ENCODE data around the gene GOLGA6C.
"Not testable (repeated sequence)": the region's sequence is repeated elsewhere in the genome, so short reads cannot be mapped to it uniquely, and the experiment has no call there.

The GOLGA6C gene, protein sequence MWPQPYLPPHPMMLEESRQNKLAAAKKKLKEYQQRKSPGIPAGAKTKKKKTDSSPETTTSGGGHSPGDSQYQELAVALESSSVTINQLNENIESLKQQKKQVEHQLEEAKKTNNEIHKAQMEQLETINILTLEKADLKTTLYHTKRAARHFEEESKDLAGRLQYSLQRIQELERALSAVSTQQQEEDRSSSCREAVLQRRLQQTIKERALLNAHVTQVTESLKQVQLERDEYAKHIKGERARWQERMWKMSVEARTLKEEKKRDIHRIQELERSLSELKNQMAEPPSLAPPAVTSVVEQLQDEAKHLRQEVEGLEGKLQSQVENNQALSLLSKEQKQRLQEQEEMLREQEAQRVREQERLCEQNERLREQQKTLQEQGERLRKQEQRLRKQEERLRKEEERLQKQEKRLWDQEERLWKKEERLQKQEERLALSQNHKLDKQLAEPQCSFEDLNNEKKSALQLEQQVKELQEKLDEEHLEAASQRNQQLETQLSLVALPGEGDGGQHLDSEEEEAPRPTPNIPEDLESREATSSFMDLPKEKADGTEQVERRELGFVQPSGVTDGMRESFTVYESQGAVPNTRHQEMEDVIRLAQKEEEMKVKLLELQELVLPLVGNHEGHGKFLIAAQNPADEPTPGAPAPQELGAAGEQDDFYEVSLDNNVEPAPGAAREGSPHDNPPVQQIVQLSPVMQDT

DNA sequence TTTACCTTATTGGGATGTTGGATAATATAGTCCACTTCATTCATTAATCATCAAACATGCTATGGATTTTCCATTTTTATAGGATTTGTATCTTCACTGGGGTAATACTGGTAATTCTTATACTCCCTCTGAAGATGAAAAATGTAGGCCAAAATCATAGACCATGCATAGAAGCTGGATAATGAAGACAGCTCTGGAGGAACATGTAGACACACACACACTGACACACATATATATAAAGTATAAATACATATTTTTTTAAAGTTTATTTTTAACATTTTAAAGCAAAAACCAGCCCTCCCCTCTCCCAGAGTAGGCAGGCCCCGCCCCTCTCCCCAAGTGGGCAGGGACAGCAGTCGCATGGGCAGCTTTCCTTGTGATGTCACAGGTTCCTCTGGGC lies at the start of gene GOLGA6C:
Gene GOLGA6C (plus strand): TSS at position 301 of the 400 bp plus-strand sequence. CDS start 265 bp downstream, outside the sequence.
- not testable (repeated sequence) for DNase-seq

DNA sequence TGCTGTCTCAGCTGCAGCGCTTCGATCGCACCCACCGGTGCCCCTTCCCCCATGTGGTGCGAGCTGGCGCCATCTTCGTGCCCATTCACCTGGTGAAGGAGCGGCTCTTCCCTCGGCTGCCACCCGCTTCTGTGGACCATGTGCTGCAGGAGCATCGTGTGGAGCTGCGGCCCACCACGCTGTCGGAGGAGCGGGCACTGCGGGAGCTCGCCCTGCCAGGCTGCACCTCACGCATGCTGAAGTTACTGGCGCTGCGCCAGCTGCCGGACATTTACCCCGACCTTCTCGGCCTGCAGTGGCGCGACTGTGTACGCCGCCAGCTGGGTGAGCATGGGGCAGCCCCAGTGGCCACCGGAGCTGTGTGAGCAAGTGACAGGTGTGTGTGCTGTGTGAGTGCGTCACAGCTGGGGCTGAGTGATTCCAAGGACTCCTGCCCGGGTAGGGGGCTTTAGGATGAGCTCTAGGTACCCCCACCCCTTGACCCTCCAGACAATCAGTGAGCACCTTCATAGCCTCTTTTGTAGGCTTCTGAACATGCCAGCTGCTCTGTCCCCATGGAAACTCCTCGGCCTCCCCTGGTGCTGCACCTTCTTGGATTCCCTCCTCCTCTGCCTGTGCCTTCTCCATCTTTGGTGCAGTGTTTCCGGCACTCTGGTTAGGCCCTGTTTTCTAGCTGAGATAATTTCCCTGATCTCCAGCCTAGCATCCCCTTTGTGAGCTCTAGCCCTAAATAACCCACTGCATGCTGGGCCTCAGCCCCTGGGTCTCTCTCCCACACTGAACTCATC lies 49.4 kb upstream of the GOLGA6C start:
- DNase-seq = no peak

DNA sequence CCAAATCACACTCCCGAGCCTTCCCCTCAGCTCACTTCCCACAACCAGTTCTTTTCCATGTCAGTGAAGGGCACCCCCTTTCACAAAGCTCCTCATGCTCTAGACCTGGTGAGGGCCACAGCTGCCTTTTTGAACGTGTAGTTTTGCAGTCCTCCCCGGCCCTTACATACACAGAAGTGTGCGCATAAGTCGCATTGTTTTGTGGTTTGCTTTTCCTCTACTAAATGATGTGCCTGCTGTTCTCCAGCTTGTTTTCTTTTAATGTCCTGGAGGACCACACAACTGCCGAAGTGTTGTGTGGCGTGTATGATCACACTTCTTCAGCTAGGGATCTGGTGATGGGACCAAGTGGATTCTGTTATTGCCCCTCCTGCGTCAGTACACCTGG lies 48.9 kb upstream of the GOLGA6C start:
- DNase-seq = no peak

DNA sequence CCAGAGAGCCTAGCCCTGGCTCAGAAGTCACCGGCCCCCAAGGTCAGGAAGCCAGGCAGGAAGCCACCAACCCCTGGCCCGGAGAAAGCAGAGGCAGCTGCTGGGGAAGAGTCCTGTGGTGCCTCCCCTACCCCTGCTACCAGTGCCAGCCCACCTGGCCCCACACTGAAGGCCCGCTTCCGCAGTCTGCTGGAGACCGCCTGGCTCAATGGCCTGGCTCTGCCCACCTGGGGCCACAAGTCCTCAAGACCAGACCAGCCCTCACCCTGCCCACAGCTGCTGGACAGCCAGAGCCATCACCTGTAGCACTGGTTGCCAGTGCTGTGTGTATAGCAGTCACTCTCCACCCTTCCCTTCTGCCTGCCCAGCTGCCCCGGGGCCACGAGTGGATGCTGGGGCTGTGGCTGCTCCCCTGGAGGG lies 47.3 kb upstream of the GOLGA6C start:
- no peak for DNase-seq

DNA sequence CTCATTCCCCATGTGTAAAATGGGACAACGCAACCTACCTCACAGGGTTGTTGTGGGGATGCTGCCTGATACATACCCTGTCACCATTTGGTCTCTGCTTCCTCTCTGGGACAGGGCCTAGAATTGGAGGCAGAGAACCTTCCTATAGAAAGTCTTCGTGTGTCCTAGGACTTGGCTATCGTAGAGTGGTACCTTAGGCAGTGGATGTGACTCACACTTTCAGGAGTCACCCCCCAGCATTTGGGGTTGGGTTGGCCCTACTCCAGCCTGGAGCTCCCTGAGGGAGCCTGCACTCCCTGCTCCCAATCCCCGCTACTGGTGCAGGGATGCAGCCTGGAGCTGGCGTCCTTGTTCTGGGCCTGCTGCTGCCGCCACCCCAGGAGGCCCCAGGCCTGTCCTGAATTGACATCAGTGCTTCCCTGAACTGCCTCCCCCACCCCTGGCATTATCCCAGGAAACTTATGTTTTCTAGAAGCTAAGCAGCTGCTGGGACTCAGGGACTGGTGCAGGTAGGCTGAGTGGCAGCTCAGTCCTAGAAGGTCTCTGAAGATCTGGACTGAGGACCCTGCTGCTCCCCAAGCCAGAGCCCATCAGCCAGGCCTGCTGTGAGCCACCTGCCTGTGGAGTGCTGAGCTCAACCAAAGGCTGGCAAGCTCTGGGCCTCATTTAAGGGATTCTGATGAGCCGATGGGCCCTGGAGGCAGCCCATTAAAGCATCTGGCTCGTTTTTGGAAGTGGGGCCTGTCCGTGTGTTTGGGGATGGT lies 46.5 kb upstream of the GOLGA6C start:
- no peak for DNase-seq

DNA sequence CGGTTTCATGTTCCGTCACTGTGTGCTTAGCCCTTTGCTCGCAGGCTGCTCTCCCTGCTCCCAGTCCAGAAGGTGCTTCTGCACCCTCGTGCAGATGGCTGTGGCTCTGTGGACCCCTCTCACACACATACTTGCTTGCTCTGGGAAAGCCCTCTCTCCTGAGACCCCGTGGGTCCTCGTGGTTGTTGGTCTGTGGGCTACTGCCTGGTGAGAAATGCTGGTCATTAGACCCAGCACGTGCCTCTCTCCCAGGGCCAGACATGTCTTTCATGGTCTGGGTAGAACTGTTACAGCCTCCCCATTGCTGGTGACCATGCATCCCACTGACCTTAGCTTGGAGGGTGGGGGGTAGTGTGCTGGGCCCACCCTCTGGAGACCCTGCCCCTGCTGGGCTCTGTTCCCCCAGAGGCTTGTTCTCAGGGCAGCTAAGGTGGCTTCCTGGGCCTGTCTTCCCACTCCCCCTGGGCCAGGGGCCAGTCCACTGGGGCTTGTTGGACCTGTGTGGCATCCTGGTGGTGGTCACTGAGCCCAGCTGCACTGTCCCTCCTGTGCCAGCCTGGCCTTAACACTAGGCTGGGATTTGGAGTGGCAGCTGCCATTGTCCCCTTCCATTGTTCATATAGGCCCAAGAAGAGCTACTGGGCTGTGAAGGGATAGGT lies 45.8 kb upstream of the GOLGA6C start:
- DNase-seq = no peak

DNA sequence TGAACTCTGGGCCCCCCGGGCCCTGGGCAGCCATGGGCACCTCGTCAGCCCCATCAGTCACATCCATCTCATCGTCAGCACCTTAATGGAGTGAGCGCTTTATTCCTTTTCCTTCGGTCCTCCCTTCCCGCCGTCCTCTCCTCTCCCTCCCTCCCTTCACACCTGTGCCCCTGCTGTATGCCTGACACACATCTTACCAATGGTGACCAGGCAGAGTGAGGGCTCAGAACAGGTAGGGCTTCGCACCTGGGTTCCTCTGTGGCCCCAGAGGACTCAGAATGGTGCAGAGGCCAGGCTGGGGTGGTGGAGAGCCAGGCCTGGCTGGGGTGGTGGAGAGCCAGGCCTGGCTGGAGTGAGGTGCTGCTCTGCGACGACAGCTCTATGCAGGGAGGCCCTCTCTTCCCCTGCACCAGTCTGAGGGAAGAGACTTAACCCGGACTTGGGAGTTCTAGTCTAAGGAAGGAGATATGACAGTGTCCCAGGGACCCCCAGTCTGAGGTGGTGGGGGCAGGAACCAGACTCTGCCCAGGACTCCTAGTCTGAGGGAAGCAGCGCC lies 44.8 kb upstream of the GOLGA6C start:
- no peak for DNase-seq

DNA sequence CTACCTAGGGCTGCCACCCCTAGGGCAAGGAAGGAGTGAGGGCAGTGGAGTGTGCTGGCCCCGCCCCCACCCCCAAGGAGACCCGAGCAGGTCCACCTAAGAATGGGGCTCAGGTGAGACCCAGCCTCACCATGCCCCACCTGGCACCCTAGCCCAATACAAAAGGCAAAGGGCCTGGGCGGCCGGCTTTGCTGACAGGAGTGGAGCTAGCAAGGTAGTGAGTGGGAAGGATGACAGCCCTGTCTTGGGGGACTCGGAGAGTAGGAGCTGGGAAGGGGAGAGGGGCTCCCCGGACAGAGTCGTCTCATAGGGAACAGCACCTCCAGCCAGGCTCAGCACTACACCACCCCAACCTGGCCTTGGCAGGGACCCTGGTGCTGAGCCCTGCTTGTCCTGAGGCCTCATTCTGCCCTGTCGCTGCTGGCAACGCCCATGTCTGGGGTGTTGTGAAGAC lies 44.3 kb upstream of the GOLGA6C start:
- no peak for DNase-seq

DNA sequence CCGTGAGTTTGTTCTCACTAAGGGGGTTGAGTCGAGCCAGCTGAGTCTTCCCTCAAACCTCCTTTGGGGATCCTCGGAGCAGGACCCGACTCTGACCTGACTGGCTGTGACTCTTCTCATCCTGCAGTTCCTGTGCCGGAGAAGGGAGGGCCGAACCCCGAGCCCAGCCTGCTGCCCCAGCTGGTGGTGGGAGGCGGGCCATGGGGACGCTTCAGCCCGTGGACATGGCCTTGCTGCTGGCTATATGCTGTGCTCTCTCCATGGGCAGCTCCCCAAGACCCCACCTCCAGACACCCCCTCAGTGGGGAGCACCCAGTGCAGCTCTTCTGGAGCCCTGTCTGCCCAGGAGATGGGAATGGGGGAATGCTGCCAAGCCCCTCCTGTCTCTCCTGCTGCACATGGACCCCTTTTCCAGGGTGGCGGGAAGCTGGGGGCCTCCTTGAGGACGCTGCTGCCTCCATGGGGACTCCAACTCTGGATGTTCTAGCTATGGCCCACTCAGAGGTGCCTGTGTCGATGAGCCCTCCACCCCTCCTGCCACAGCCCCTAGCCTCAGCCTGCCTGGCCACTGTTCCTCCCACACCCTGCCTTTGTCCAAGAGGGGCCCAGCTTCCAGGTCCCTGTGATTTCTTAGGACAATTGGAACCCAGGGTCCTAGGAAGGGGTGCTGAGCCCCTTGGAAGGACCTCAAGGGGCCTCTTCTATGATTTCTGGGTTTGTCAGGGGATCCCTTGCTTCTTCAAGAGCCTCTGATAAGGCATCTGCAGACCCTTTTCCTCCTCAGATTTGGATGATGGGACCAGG lies 43.6 kb upstream of the GOLGA6C start:
- no peak for DNase-seq

DNA sequence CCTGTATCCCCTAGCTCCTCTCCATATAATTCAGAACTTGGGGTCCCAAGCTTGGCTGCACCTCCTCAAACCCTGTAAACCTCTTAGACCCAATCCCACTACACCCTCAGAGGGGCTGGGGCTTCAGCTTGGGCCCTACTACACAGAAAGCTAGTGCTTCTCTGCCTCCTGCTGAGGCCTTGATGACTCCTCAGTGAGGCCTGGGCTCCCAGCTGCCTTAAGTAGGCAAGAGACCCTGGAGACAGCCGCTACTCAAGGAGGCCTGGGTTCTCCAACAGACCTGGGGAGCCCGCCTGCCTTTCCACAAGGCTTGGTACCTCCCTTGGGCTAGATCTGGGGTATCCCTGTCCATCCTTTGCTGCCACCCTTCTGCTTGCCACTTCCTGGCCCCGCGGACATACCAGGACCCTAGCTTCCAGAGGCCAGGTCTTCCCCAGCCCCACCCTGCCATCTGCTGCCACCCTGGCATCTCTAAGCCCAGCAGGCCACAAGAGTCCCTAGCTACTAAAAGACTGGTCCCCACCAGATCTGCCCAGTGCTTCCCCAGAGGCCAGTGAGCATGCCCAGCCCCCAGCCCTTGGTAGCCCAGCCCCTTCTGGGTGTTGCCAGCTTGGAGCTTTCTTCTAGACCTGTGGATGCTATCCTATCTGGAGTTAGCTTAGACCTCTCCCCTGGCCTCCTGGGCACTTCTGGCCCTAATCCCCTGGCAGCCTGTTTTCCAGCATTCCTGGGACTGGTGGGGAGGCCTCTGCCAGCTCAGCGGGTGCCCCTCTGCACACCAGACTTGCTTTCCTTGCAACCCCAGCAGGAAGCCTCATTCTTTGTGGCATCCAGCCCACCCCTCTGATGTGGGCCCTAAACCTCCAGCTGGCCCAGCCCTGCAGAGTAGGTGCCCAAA lies 42.8 kb upstream of the GOLGA6C start:
- DNase-seq = no peak

DNA sequence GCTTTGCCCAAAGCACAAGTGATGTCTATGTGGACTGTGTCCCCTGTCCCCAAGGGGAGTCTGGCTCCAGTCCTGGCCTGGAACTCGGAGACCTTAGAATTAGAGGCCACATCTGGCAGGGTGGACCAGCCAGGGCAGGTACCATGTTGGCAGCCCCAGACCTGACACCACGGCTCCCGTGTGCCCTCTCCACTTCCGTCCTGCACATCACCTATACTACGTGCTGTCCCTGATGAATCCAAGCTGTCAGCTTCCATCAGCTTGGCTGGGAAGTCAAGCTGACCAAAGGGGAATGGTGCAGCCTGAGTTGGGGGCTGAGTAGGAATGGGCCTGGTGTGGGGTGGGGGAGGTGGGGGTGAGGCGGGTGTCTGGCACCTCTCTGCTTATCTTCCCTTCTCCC lies 41.1 kb upstream of the GOLGA6C start:
- no peak for DNase-seq

DNA sequence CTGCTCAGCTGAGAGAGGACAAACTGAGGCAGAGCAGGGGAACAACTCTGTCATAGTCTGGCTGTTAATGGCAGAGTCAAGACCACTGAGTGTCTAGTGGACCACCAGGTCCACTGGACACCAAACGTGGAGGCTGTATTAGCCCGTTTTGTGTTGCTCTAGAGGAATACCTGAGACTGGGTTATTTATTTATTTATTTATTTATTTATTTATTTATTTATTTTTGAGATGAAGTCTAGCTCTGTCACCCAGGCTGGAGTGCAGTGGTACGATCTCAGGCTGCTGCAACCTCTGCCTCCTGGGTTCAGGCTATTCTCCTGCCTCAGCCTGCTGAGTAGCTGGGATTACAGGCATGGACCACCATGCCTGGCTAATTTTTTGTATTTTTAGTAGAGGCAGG lies 40.6 kb upstream of the GOLGA6C start:
- not testable (repeated sequence) for DNase-seq

DNA sequence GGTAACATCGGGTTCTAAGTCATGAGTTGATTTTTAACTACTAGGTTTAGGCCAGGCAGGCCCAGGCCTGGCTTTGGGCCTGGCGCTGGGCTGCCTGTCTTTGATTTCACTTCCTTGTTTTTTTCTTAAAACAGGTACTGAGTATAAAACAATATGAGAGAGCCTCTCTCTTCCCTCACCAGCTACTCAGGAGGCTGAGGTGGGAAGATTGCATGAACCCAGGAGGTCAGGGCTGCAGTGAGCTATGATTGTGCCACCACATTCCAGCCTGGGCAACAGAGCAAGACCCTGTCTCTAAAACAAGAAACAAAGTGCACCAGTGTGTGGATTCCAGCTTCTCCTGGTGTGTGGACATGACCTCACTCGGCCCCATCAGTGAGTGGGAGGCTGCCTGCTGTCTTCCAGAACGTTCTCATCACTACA lies 38.6 kb upstream of the GOLGA6C start:
- not testable (repeated sequence) for DNase-seq

DNA sequence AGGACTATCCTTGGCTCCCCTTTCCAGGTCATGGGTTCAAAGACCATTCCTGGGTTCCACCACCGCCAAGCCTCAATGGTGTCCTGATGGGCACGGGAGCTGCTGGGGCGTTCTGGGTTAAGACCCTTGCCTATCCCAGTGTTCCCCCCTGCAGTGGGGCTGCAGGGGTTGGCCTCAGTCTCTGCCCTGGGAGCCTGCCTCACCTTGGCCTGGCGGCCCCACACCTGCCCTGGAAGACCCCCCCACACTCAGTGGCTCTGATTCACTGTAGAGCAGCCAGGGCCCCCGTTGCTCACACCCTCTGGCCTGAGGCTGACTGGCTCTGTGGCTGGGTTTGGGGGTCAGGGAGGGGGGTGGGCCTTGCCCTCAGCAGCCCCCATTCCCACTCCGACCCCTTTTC lies 34.4 kb upstream of the GOLGA6C start:
- no peak for DNase-seq

DNA sequence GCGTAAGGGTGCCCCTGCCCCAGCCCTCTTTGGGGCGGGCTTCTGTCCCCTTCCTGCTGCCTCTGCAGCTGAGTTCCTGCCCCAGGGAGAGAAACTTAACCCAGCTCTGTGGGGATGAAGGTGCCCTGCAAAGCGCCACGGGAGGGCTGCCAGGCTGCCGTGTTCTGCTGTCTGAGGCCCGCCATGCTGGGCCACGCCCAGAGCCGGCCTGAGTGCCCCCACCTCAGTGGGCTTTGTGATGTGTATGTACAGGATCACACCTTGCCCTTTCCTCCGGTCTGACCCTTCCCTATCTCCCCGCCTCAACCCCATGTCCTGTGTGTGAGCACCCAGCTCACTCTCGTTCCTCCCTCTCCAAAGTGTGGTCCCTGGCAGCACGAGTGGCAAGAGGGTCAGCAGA lies 33.9 kb upstream of the GOLGA6C start:
- no peak for DNase-seq

DNA sequence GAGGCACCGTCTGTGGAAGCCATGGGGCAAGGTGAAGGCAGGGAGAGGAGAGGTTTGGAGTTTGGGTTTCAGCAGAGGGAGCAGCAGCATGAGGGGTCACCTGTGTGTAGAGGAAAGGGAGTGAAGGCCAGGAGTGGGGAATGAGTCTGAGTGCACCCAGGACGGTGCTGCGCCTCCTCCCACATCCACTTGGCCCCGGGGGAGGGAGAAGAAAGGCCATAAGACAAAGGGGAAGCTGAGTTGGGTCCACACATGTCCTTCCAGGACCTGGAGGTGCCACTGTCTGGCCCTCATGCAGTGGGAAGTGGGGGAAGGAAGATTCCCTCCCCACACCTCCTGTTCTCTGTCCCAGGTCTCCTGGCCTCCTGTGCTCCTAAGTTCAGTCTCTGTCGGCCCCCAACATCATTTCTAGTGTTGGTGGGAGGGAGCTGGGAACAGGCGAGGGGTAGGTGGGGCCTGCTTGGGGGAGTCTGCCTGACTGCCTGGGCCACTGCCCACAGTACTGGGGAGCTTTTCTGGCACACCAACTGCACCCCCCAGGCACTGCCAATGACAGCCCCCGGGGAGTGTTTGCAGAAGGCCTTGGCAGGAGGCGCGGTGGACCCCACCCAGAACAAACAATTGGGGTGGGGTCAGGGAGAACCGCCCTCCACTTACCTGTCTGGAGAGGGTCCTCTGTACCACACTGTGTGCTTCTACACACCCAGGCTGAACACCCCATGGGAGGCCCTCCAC lies 32.9 kb upstream of the GOLGA6C start:
- DNase-seq = not testable (repeated sequence)

DNA sequence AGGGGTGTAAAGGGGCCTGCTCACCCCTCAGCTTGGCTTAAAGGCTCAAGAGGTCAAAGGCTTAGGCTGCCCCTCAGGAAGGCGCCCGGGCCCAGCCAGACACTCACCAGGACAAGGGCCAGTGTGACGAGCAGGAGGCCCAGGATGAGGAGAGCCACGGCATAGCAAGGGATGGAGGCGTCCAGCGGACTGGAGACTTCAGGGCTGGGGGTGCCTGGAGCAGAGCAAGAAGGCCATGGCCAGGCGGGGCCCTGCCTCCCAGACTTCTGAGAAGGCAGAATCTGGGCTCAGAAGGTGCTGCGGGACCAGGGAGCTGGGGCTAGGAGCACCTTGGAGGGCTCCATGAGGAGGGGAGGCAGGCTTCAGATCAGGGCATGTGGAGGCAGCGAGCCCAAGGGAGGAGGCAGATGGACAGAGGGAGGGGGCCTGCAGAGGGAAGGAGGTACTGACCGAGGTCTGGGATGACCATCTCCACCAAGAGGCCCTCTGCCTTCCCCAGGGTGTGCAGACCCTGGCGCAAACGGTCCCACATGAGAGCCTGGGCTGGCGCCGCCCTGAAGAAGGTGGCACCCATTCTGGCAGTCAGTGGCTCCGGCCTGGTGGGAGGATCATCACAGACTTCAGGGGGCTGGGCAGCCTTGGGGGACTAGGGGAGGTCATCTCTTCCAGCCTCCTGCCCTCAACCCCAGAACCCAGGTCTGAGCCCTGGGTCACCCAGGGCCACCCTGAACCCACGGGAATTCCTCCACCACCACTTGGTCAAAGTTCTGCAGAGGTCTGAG lies 32.0 kb upstream of the GOLGA6C start:
- DNase-seq = no peak

DNA sequence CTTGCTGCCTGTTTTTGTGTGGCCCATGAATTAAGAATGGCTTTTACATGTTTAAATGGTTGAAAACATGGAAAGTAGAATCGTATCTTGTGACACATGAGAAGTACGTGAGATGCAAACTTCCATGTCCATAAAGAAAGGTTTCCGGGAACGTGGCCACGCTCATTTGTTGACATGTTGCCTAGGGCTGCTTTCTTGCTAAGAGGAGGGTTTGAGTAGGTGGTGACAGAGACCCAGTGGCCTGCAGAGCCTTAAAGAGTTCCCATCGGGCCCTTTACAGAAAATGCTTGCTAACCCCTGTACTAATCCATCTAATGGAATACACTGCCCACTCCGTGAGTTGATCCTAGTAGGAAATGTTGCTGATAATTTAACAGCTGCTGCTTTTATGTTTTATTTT lies 31.0 kb upstream of the GOLGA6C start:
- DNase-seq = not testable (repeated sequence)

Measured in stimulated activated CD4-positive, alpha-beta T cell treated with anti-CD3 and anti-CD28 coated beads, Interleukin-1b, Interleukin-23, amount 100 ng/mL, for 48 hours (primary cell).